HepG2 (cell line): ENCODE measurements around the gene SCN9A. TPM values are rescaled to one million over a fixed set of nuclear protein-coding genes. Genes with fewer than 3 reads are reported as not detected.

Source experiments
- ASH2L ChIP-seq: fragments of 300-600, 200-600 bp; sonication (generic); IDR thresholded peaks from 2 replicates; pipeline ENCODE4 v1.7.0; 2017; ENCODE audit warnings: low read depth, mild to moderate bottlenecking, moderate library complexity, mixed read lengths, low read length; ENCODE audit not compliant: insufficient read length
- ATRX ChIP-seq: sonication (generic); formaldehyde crosslinking; IDR thresholded peaks from 2 replicates; pipeline ENCODE4 v1.4.0; 2020; ENCODE audit warnings: missing genetic modification reagents, borderline replicate concordance
- FOXA3 ChIP-seq: IDR thresholded peaks from 2 replicates; pipeline ENCODE4 v1.6.1; 2016; ENCODE audit warnings: missing genetic modification reagents, missing compliant biosample characterization
- FOXK1 ChIP-seq: sonication (generic); formaldehyde crosslinking; IDR thresholded peaks from 2 replicates; pipeline ENCODE4 v1.4.0; 2020; ENCODE audit warnings: low read depth, missing genetic modification reagents, borderline replicate concordance
- NCOA5 ChIP-seq: sonication (generic); formaldehyde crosslinking; IDR thresholded peaks from 2 replicates; pipeline ENCODE4 v1.4.0; 2020; ENCODE audit warnings: missing genetic modification reagents
- PRMT3 ChIP-seq: sonication (generic); formaldehyde crosslinking; IDR thresholded peaks from 2 replicates; pipeline ENCODE4 v1.8.1; 2022; ENCODE audit warnings: low read depth, mild to moderate bottlenecking, moderate library complexity, missing genetic modification reagents, borderline replicate concordance
- ZNF160 ChIP-seq: sonication (generic); formaldehyde crosslinking; IDR thresholded peaks from 2 replicates; pipeline ENCODE4 v1.8.0; 2022; ENCODE audit warnings: mild to moderate bottlenecking, inconsistent platforms, missing genetic modification reagents
- ZNF768 ChIP-seq: sonication (generic); formaldehyde crosslinking; IDR thresholded peaks from 2 replicates; pipeline ENCODE4 v1.4.0; 2020; ENCODE audit warnings: missing genetic modification reagents
- ZNF816 ChIP-seq: sonication (generic); formaldehyde crosslinking; IDR thresholded peaks from 2 replicates; pipeline ENCODE4 v1.8.0; 2022; ENCODE audit warnings: missing genetic modification reagents, mild to moderate bottlenecking, borderline replicate concordance
- polyA plus RNA-seq, 8 experiments: library from polyadenylated mRNA; depleted of rRNA in 3 of 8; stranded (reverse) in 7 of 8; unstranded in 1 of 8; fragments of >200 nt; fragmentation: Illumina TruSeq in 4 of 8; extraction: Trizol in 4 of 8; gene quantifications; 2 replicates each; pipeline versions ENCODE4 v1.2.1 to v1.2.3, GENCODE V29; 2011 to 2016; ENCODE audit warnings: low read depth in 4 of 8, missing spikeins in 1 of 8, mixed read lengths in 1 of 8; ENCODE audit not compliant: insufficient read depth in 1 of 8
- total RNA-seq, 5 experiments: library from RNA; depleted of rRNA; stranded (reverse); fragments of >200 nt; fragmentation: Illumina TruSeq; extraction: Trizol; gene quantifications; 2 replicates each; pipeline ENCODE4 v1.2.3, GENCODE V29; 2016; ENCODE audit warnings: low read depth in 1 of 5
- TF ChIP-seq, protein P1 (sequence below): sonication (generic); formaldehyde crosslinking; IDR thresholded peaks from 2 replicates; pipeline ENCODE4 v1.8.0; 2022; ENCODE audit warnings: mild to moderate bottlenecking, missing genetic modification reagents
- TF ChIP-seq, protein P2 (sequence below): sonication (generic); formaldehyde crosslinking; IDR thresholded peaks from 2 replicates; pipeline ENCODE4 v1.4.0; 2020; ENCODE audit warnings: missing genetic modification reagents
- TF ChIP-seq, protein P3 (sequence below): sonication (generic); formaldehyde crosslinking; IDR thresholded peaks from 2 replicates; pipeline ENCODE4 v1.4.0; 2020; ENCODE audit warnings: mild to moderate bottlenecking, low read depth, missing genetic modification reagents
- TF ChIP-seq, protein P4 (sequence below), 2 experiments: IDR thresholded peaks; 2 replicates each; pipeline ENCODE4 v1.6.1; 2011 to 2012; ENCODE audit warnings: low read length in 2 of 2, borderline replicate concordance in 1 of 2, low read depth in 1 of 2, mild to moderate bottlenecking in 1 of 2, moderate library complexity in 1 of 2
- TF ChIP-seq, protein P5 (sequence below): sonication (generic); formaldehyde crosslinking; IDR thresholded peaks from 2 replicates; pipeline ENCODE4 v1.8.0; 2022; ENCODE audit warnings: mild to moderate bottlenecking, missing genetic modification reagents; ENCODE audit not compliant: insufficient replicate concordance
- TF ChIP-seq, protein P6 (sequence below): sonication (generic); formaldehyde crosslinking; IDR thresholded peaks from 2 replicates; pipeline ENCODE4 v1.5.0; 2020; ENCODE audit warnings: missing genetic modification reagents, mild to moderate bottlenecking, borderline replicate concordance

Gene SCN9A
- total and polyA plus RNA-seq, 2 of the 13 experiments (the other 11 are each of a cell fraction or from before 2014, with no cell fraction given) = 15.3 to 24.3 TPM

DNA sequence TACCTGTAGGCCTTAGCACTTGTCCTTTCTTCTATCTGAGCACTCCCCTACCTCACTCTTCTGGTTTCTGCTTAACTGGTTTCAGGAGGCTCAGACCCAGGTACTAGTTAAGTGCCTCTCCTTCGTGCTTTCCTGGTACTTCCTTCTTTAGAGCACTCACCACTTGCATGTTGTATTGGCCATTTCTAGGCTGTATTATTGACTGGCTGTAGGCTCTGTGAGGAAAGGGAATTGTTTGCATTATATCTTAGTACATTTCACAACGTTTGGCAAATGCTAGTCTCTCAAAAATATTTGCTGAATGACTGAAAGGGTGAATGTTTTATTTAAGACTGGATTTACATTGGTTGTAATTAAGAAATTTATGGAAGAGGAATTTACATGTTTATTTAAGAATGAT is 212.0 kb downstream of the SCN9A start (continued):
- TF ChIP-seq ZNF160 (CRISPR knock-in tag) = peak; percentile 94
- TF ChIP-seq ATRX = no peak
- TF ChIP-seq NCOA5 (CRISPR knock-in tag) = no peak
- peak; percentile 28 for TF ChIP-seq ASH2L
- TF ChIP-seq, protein P1, sequence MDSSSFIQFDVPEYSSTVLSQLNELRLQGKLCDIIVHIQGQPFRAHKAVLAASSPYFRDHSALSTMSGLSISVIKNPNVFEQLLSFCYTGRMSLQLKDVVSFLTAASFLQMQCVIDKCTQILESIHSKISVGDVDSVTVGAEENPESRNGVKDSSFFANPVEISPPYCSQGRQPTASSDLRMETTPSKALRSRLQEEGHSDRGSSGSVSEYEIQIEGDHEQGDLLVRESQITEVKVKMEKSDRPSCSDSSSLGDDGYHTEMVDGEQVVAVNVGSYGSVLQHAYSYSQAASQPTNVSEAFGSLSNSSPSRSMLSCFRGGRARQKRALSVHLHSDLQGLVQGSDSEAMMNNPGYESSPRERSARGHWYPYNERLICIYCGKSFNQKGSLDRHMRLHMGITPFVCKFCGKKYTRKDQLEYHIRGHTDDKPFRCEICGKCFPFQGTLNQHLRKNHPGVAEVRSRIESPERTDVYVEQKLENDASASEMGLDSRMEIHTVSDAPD (CRISPR knock-in tag) = no peak
- no peak for TF ChIP-seq PRMT3 (CRISPR knock-in tag)
- TF ChIP-seq, protein P2, sequence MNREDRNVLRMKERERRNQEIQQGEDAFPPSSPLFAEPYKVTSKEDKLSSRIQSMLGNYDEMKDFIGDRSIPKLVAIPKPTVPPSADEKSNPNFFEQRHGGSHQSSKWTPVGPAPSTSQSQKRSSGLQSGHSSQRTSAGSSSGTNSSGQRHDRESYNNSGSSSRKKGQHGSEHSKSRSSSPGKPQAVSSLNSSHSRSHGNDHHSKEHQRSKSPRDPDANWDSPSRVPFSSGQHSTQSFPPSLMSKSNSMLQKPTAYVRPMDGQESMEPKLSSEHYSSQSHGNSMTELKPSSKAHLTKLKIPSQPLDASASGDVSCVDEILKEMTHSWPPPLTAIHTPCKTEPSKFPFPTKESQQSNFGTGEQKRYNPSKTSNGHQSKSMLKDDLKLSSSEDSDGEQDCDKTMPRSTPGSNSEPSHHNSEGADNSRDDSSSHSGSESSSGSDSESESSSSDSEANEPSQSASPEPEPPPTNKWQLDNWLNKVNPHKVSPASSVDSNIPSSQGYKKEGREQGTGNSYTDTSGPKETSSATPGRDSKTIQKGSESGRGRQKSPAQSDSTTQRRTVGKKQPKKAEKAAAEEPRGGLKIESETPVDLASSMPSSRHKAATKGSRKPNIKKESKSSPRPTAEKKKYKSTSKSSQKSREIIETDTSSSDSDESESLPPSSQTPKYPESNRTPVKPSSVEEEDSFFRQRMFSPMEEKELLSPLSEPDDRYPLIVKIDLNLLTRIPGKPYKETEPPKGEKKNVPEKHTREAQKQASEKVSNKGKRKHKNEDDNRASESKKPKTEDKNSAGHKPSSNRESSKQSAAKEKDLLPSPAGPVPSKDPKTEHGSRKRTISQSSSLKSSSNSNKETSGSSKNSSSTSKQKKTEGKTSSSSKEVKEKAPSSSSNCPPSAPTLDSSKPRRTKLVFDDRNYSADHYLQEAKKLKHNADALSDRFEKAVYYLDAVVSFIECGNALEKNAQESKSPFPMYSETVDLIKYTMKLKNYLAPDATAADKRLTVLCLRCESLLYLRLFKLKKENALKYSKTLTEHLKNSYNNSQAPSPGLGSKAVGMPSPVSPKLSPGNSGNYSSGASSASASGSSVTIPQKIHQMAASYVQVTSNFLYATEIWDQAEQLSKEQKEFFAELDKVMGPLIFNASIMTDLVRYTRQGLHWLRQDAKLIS (CRISPR knock-in tag) = no peak
- TF ChIP-seq, protein P3, sequence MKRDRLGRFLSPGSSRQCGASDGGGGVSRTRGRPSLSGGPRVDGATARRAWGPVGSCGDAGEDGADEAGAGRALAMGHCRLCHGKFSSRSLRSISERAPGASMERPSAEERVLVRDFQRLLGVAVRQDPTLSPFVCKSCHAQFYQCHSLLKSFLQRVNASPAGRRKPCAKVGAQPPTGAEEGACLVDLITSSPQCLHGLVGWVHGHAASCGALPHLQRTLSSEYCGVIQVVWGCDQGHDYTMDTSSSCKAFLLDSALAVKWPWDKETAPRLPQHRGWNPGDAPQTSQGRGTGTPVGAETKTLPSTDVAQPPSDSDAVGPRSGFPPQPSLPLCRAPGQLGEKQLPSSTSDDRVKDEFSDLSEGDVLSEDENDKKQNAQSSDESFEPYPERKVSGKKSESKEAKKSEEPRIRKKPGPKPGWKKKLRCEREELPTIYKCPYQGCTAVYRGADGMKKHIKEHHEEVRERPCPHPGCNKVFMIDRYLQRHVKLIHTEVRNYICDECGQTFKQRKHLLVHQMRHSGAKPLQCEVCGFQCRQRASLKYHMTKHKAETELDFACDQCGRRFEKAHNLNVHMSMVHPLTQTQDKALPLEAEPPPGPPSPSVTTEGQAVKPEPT (CRISPR knock-in tag) = no peak
- no peak for TF ChIP-seq ZNF816
- TF ChIP-seq, protein P4, sequence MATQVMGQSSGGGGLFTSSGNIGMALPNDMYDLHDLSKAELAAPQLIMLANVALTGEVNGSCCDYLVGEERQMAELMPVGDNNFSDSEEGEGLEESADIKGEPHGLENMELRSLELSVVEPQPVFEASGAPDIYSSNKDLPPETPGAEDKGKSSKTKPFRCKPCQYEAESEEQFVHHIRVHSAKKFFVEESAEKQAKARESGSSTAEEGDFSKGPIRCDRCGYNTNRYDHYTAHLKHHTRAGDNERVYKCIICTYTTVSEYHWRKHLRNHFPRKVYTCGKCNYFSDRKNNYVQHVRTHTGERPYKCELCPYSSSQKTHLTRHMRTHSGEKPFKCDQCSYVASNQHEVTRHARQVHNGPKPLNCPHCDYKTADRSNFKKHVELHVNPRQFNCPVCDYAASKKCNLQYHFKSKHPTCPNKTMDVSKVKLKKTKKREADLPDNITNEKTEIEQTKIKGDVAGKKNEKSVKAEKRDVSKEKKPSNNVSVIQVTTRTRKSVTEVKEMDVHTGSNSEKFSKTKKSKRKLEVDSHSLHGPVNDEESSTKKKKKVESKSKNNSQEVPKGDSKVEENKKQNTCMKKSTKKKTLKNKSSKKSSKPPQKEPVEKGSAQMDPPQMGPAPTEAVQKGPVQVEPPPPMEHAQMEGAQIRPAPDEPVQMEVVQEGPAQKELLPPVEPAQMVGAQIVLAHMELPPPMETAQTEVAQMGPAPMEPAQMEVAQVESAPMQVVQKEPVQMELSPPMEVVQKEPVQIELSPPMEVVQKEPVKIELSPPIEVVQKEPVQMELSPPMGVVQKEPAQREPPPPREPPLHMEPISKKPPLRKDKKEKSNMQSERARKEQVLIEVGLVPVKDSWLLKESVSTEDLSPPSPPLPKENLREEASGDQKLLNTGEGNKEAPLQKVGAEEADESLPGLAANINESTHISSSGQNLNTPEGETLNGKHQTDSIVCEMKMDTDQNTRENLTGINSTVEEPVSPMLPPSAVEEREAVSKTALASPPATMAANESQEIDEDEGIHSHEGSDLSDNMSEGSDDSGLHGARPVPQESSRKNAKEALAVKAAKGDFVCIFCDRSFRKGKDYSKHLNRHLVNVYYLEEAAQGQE (IDR thresholded peaks at IDR 0.05; ENCODE audit: borderline replicate concordance in 1 of 2, low read depth in 1 of 2, low read length in 2 of 2) = no peak
- no peak for TF ChIP-seq FOXK1 (CRISPR knock-in tag)
- no peak for TF ChIP-seq ZNF768 (CRISPR knock-in tag)
- TF ChIP-seq, protein P5, sequence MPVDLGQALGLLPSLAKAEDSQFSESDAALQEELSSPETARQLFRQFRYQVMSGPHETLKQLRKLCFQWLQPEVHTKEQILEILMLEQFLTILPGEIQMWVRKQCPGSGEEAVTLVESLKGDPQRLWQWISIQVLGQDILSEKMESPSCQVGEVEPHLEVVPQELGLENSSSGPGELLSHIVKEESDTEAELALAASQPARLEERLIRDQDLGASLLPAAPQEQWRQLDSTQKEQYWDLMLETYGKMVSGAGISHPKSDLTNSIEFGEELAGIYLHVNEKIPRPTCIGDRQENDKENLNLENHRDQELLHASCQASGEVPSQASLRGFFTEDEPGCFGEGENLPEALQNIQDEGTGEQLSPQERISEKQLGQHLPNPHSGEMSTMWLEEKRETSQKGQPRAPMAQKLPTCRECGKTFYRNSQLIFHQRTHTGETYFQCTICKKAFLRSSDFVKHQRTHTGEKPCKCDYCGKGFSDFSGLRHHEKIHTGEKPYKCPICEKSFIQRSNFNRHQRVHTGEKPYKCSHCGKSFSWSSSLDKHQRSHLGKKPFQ (CRISPR knock-in tag) = no peak
- TF ChIP-seq FOXA3 (CRISPR knock-in tag) = peak; percentile 47; the same call in 1 of the 2 replicates
- TF ChIP-seq, protein P6, sequence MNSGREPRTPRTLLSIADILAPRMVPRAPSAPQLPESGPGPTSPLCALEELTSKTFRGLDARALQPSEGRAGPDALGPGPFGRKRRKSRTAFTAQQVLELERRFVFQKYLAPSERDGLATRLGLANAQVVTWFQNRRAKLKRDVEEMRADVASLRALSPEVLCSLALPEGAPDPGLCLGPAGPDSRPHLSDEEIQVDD = no peak
